Posterior vena cava (tissue), 2 donors: Measurements from ENCODE around the gene SF3B4. TPM values are rescaled to one million over a fixed set of nuclear protein-coding genes. Genes with fewer than 3 reads are reported as not detected.
"Not testable (repeated sequence)": the region's sequence is repeated elsewhere in the genome, so short reads cannot be mapped to it uniquely, and the experiment has no call there.

Experiments
- DNase-seq: peaks from one replicate; pipeline ENCODE4 v3.0.0-alpha.2; 2020; ENCODE audit warnings: low spot score
- intact Hi-C, 2 donors: fragments of 100-400 bp; cut with DNase I; formaldehyde crosslinking; loops; one replicate each; pipeline versions ENCODE4 v1.14.1 to v1.14.2; 2022 to 2023
- total RNA-seq, 2 donors: library from RNA; stranded (reverse); fragmentation: NEBNext Ultra II Directional; extraction: Animal tissue kit (Norgen Biotek cat#: 25700); gene quantifications; one replicate each; pipeline ENCODE4 v1.2.1, GENCODE V29; 2021
- donor health status: DM: yes; HTN: yes; CAD: no.
- donor health status: DM: yes; HTN: yes; CAD: no.

The SF3B4 gene
- total RNA-seq, 2 donors from 2014 or later: 37.2 to 38.0 TPM

DNA sequence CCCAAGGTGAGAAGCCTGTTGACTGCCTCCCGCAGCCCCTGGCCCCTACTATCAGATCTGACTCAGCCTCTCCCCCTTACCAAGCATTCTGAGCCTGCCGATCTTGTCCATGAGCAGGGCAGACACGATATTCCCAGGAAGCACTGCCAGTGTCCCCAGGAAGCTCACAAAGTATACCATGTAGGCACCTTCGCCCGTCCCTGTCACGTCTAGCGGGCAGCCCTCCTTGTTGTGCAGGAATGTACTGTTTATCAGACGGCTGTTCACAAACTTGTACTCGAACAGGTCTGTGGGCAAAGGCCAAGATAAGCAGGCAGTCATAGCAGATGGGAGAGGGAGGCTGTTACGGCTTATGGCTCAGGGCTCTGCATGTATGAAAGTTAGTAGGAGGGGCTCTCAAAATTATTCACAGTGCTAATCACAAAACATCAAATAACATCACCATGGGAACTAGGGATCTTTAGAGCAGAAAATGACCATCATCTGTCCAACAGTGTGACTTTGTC is 21.0 kb downstream of the SF3B4 start:
- intact Hi-C loops: no loop called here
- DNase-seq: no peak

DNA sequence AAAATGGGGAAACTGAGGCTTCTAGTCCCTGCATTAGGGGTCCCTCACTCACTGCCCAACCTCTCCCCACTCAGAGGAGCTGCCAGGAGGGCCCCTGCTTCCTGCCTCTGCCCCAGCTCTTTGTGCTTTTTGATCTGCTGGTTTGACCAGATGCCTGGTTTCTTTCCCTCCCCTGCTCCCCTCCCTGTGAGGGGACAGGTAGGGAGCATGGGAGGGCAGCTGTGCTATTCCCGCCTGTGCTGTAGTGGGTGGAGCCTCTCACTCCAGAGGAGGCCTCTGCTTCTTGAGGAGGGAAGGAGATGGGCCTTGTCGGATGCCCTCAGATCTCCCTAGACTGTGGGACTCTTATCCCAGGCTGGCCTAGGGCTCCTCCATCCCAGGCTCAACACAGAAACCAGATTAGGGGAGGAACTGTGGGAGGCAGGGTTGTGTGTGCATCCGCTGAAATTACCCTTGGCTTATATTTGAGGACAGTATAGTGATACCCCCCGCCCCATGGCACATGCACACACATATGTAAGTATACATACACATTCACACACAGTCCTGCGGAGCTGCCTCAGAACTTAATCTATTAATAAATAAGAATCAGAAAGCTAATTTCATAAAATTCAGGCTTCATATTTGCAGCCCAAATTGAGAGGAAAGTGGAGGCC is 23.6 kb downstream of the SF3B4 start:
- no peak for DNase-seq
- intact Hi-C loops: no loop called here

DNA sequence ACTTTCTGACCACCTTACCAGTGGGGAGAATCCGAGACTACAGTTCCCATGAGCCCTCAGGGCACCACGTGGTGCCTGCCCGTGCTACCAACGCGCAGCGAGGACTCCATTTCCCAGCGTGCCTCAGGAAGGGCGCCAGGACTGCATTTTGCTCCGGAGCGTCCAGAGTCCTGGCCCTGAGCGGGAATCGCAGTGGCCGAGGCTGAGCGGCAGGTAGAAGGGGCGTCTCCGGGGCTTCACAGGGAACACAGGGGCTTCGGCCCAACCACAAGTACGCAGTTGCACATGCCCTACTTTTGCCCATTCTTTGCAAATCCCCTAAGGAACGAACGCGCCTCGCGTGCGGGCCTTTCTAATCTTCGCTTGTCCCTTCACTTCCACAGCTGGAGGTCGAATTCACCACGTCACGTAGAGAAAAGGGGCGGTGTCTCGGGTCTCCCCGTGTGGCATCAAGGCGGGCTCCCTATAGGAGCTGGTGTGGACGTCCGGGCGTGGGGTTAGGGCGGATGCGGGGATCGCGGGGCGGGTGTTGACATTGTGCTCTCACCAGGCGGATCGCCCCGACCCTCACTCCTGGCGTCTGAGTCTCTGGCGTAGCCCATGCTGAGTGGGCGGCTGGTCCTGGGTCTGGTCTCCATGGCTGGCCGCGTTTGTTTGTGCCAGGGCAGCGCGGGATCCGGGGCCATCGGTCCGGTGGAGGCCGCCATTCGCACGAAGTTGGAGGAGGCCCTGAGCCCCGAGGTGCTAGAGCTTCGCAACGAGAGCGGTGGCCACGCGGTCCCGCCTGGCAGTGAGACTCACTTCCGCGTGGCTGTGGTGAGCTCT is 27.9 kb downstream of the SF3B4 start, which contains the start of gene BOLA1:
BOLA1 (plus strand) TSS at position 109 of the 825 bp plus-strand sequence; CDS start at position 601, 492 bp downstream.
- DNase-seq: peak; percentile 98
- intact Hi-C loops: no loop called here

DNA sequence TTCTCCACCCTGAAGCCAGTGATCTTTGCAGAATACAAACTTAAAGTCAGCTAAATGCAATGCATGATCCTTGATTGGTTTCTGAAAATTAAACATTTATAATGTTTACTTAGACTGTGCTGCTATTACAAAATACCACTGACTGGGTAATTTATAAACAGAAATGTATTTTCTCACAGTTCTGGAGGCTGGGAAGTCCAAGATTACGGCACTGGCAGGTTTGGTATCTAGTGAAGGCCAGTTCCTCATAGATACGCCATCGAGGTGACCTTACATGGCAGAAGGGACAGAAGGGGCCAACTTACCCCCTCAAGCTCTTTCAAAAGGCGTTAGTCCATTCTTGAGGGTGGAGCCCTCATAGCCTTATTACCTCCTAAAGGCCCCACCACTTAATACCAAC is 31.0 kb downstream of the SF3B4 start:
- intact Hi-C loops: no loop called here
- no peak for DNase-seq

DNA sequence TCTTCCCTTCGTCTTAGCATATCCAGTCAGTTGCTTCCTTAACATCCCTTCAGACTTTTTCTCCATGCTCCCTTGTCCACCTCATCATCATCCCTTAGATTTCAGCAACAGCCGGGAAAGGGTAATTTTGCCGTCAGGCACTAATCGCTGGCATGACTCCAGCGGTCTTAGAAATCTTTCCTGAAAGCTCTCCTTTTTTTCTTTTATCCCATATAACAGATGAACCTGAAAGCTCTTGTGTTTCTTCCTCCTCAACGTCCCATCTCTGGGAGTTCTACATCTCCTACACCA is 38.7 kb downstream of the SF3B4 start:
- DNase-seq: no peak
- intact Hi-C loops: no loop called here

DNA sequence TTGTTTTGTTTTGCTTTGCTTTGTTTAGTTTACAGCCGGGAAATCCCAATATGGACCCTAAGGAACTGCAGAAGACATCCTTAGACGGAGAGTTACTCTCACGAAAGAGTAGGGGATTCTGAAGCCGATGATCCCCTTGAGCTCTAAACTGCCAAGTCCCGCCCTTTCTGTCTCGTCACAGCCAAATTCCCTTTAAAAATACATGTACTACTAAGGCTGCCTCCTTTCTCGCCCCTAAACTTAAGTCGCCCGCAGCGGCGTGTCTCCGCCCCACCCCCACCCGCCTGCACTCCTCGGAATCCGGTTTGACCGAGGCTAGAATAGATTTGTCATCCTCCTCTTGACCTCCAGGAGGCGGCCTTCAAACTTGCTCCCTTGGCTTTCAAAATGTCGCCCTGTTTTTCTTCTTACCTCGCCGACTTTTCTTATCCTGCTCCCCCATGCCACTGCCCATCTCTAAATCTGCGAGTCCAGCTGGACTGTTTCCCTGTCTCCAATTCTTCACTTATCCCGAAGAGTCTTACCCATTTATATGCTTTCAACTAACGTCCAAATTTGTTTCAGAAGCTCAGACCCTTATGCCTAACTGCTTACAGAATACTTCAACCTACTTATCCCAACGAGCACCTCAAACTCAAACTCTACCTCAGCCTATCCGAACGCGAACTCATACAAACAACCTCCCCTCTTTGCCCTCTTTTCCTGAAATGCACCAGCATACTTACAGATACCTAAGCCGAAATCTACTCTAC is 39.2 kb downstream of the SF3B4 start:
- intact Hi-C loops: no loop called here
- DNase-seq: peak; percentile 94

DNA sequence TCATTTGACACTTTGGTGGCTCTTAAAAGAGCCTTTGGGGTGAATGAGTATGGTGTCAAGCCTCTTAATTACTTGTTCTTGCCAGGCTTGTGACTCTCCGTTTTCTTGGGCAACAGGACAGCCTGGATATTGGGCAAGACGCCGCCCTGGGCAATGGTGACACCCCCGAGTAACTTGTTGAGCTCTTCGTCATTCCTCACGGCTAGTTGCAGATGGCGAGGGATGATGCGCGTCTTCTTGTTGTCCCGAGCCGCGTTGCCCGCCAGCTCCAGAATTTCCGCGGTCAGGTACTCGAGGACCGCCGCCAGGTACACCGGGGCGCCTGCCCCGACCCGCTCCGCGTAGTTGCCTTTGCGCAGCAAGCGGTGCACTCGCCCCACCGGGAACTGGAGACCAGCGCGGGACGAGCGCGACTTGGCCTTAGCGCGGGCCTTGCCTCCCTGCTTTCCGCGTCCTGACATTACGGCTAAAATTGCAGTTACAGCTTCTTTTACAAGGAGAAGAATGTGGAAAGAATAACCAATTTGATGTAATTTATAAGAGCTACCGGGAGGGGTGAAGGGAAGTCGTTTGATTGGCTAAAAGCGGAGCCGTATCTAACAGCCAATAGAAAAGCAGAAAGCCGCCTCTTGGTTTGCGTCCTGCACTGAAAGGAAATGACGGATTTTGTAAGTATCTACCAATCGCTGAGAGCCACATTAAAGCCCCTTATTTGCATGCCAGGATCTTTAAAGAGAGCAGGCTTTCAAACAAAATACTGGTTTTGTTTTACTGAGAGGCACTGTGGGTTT is 40.0 kb downstream of the SF3B4 start:
- intact Hi-C loops: no loop called here
- DNase-seq: peak; percentile 91

DNA sequence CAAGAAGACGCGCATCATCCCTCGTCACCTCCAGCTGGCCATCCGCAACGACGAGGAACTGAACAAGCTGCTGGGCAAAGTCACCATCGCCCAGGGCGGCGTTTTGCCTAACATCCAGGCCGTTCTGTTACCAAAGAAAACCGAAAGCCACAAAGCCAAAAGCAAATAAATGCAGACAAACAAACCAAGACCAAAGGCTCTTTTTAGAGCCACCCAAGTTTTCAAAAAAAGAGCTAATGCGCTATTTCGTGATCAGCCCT is 40.5 kb downstream of the SF3B4 start:
- intact Hi-C loops, DNase-seq: not testable (repeated sequence)

DNA sequence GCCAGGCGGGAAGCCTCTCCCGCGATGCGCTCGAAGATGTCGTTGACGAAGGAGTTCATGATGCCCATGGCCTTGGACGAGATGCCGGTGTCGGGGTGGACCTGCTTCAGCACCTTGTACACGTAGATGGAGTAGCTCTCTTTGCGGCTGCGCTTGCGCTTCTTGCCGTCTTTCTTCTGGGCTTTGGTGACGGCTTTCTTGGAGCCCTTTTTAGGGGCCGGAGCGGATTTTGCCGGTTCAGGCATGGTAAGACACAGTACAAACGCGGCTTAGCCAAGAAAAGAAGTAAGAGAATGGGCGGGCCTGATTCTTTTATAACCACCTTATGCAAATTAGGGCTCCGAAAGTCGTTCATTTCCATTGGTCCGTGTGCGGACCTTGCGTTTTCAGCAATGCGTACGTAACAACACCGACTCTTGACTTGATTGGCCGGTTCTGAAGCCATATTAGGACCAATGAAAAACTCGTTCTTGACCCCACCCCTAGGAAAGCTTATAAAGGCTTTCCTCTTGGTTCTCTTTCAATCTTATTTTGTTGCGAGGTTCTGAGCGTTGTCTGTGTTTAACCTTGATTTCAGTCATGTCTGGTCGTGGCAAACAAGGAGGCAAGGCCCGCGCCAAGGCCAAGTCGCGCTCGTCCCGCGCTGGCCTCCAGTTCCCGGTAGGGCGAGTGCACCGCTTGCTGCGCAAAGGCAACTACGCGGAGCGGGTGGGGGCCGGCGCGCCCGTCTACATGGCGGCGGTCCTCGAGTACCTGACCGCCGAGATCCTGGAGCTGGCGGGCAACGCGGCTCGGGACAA is 41.0 kb downstream of the SF3B4 start:
- intact Hi-C loops: no loop called here
- peak; percentile 93 for DNase-seq

DNA sequence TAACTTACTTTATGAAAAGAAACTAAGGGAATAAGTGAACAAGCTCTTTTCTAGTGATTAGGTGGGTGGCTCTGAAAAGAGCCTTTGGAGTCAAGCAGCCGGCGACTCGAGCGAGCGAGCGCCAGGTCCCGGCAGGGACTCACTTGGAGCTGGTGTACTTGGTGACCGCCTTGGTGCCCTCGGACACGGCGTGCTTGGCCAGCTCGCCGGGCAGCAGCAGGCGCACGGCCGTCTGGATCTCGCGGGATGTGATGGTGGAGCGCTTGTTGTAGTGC is 41.5 kb downstream of the SF3B4 start:
- intact Hi-C loops, DNase-seq: not testable (repeated sequence)

DNA sequence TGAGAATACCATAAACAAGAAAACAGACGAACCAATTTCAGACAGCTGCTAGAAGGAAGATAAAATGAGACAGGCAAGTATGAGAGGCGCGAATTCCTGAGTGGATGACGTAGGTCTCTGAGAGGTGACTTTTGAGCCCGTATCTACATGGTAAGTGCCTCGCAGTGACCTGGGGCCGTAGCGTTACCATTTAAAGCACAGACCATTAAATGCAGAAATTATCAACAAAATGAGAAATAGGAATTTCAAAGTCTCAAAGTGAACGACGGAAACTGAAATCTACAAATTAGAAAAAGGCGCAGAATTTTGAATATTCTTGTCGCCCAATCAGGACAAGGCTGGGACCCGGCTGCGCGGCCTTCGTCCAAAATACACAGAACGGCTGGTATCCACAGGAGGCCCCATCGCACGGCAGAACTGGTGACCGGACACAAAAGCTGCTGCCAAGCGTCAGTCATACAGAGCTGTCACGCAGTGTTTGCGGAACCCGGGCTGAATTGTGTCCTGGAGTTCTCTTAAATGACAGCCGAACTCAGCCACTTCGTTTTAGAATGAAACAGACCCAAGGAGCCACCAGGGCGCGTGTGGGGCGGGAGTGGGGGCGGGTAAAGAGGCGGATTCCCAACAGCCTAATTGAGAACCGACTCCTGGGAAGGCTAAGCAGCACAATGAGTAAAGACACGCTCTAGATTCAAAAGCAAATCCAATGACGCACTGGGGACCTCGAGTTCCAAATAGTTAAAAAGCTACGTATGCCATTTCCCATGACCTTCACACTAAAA is 42.1 kb downstream of the SF3B4 start:
- peak; percentile 97 for DNase-seq
- intact Hi-C loops: no loop called here

DNA sequence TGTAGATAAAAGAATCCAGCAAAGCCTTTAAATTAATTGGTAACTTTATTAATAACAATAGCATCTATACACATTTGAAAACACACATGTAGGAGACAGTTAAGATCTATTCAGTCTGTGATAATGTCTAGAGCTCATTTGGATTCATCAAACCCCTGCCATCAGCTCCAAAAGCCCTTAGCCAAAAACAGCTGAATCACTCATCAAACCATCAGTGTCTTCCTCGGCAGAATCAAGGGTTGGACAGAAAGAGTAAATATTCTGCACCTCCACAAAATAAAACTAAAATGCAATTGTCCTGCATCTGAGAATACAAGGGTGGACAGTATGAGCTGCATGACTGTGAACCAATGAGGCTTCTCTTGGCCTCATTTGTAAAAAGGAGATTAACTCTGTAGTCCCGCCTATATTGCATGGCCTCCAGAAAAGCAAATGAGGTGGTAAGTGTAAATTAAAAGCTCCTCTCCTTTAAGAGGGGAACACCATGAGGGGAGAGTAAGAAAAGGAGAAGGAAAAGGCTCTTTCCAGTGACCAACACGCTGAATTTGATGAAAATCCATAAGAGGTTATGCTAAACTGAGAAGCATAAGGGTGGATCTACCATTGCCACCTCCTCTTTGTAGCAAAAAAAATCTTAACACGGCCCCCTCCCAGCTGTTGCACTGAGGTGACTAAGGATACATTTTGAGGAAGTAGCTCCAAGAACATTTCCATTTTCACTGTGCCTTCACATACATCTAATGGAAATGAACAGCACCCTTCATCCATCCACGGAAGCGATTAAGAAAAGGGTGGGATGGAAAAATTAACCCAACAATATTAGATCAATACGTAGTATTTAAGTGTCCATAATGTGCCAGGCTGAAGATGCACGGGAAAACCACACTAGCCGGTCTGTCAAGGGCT is 42.9 kb downstream of the SF3B4 start:
- DNase-seq: no peak
- intact Hi-C loops: no loop called here

DNA sequence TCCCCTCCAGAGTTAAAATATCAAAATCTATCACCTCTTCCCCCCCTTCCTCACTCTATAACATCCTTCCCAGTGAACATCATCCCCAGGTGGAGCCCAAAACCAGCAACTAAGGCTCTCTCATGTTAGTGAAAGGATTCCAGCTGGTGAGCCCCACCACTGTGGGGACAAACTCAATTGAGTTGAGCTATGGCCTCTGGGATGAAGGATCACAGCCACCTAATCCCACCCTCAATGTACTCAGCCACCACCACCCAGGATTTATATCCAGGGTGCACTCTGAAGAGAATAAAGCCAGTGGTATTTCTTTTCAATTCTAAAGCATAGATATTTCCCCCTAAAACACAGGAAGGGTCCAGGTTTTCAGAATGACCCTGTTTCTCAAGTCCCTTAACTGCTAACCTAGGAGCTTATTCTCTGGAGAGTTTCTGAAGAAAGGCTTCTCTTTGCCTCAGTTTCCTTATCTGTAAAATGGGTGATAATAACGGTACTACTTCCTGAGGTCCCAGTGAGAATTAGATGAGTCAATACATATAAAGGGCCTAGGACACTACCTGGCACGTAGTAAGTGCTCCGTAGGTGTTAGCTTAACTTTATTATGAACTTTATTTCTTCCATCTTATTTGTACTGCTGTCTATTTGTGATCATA is 43.9 kb downstream of the SF3B4 start:
- intact Hi-C loops: no loop called here

DNA sequence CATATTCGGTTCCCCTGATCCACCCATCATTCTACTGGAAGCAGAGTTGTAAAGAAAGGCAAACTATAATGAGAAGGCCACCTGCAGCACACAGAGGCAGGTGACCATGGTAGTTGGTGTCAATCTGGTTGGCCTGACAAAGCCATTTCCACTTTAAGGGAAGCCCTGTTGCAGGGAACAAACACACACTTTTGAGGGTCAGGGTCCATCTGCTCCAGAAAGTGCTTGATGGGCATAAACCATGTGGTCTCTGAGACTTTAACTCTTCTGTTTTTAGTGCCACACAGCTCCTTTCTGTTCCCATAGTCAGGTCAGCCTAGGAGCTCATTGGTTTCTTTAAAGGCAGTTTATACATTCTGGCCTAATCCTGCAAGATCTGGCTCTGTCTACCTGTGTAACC is 45.7 kb downstream of the SF3B4 start:
- intact Hi-C loops: no loop called here
- no peak for DNase-seq

More for the DNA sequence above, 43.9 kb downstream of the SF3B4 start:
- DNase-seq: no peak

DNA sequence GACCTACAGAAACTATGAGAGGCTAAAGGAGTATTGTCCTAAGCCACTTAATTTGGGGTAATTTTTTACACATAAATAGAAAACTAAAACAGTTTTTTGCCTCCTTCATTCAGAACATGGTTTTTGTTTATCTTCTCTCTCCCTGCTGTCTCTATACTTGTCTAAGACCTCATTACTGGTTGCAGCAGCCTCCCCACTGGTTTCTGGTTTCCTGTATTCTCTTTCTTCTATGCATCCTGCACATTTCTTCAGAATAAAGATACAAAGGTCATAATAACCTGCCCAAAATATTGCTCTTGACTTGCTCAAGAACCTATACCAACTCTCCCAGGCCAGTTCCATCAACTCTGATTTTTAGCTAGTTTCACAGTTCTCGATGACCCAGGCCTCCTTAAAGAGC is 48.0 kb downstream of the SF3B4 start:
- intact Hi-C loops: no loop called here
- no peak for DNase-seq

DNA sequence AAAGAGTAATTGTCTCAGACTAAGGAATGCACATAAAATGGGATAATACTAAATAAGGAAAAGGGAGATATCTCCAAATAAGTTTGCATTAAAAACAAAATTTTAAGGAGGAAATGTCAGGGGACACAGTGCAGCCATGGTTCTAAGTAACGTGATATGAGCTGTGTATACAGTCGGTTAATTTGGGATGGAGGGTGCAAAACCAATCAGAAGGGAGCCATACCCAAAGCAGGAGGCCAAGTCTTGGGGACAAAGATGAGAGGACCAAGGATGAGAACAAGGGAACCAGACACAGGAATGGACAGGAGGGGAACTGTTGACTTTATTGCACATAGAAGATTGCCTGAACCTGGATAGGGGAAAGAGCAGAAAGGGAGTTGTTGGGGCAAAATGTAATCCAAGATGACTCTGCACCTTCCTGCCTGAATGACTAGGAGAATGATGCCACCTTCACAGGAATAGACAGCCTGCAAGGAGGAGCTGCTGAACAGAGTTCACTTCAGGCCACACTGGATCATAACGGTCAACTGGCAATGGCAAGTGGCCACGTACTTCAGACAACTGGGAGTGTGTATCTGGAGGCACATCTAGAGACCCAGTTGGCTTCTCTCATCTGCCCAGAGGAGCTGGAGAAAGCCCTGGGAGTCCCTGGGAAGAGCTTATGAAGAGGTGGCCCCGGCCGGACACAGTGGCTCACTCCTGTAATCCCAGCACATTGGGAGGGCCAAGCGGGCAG is 50.2 kb downstream of the SF3B4 start:
- intact Hi-C loops: no loop called here
- no peak for DNase-seq
